Activated B cell treated with CpG ODN at 0.5 μM for 24 hours (primary cell): ENCODE results near the gene MED12L. TPM values are rescaled to one million over a fixed set of nuclear protein-coding genes. Genes with fewer than 3 reads are reported as not detected.

Experiments
- ATAC-seq: fragments of 200-7000 bp; cut with Tn5 transposase; one replicate; pipeline ENCODE4 v1.10.0; 2021; ENCODE audit warnings: low read depth, mild to moderate bottlenecking, moderate library complexity
- CTCF ChIA-PET: fragments of 350-600 bp; sonication (Branson Sonifier 250); formaldehyde crosslinking; loops from one replicate; lab custom pipeline; 2021; ENCODE audit warnings: antibody characterized with exemption; lab: Charles Lee
- POLR2A ChIA-PET: fragments of 350-600 bp; sonication (Branson Sonifier 250); formaldehyde crosslinking; loops from one replicate; lab custom pipeline; 2021; ENCODE audit warnings: antibody characterized with exemption; lab: Charles Lee
- DNase-seq: peaks from one replicate; pipeline ENCODE4 v3.0.0; 2022
- H3K27ac Mint-ChIP-seq: one replicate; pipeline ENCODE4 v1.8.0; 2020; ENCODE audit warnings: mixed read lengths
- H3K27me3 Mint-ChIP-seq: one replicate; pipeline ENCODE4 v1.8.0; 2021; ENCODE audit warnings: mixed read lengths
- H3K36me3 Mint-ChIP-seq: one replicate; pipeline ENCODE4 v1.8.0; 2021; ENCODE audit warnings: low read depth, mixed read lengths
- H3K4me1 Mint-ChIP-seq: one replicate; pipeline ENCODE4 v1.8.0; 2021; ENCODE audit warnings: mixed read lengths
- H3K4me3 Mint-ChIP-seq: one replicate; pipeline ENCODE4 v1.8.0; 2020; ENCODE audit warnings: mild to moderate bottlenecking, mixed read lengths
- H3K9me3 Mint-ChIP-seq: one replicate; pipeline ENCODE4 v1.8.0; 2020; ENCODE audit warnings: mixed read lengths
- intact Hi-C: fragments of 100-400 bp; cut with micrococcal nuclease; formaldehyde crosslinking; loops from one replicate; pipeline ENCODE4 v1.15.1; 2024
- total RNA-seq: library from RNA; stranded (reverse); gene quantifications from 2 replicates; pipeline ENCODE4 v1.2.3, GENCODE V29; 2022
- TF ChIP-seq, protein P1 (sequence below): fragments of 200-600 bp; IDR thresholded peaks from one replicate; pipeline ENCODE4 v1.8.0; 2022; ENCODE audit warnings: antibody characterized with exemption, mild to moderate bottlenecking

The MED12L gene
- total RNA-seq, 1 donor from 2014 or later, result 1.5 TPM

DNA sequence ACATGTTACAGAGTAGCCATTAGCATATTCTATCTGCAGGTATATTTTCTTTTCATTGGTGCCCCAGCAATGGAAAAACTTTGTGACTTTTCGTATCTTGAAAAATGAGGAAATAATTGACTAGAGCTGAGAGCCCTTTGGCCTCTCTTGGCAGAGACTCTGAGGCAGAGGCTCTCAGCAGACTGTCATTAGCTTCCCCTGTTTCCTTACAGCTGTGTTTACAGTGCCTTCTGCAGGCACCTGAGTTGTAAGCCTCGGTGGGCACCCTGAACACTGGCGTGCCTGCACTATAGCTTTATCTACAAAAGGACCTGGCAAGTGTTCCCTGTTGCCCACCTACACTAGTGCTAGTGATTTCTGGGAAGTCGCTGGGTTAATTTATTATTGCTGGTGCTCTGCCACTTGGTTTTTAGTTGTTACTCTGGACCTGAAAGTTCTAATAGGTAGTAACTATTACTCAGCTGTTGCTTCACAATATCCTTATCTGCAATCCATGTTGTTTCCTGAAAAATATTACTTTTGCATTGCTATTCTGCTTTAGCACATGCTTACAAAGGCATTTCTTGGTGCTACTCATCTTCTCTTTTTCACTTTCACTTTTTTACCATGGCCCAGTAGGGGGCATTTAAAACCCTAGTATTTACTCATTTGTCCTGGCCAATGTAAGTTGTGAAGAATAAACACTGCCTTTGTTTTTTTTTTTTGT, 125.4 kb downstream of the MED12L start:
- peak; percentile 21 for ATAC-seq
- TF ChIP-seq, protein P1, sequence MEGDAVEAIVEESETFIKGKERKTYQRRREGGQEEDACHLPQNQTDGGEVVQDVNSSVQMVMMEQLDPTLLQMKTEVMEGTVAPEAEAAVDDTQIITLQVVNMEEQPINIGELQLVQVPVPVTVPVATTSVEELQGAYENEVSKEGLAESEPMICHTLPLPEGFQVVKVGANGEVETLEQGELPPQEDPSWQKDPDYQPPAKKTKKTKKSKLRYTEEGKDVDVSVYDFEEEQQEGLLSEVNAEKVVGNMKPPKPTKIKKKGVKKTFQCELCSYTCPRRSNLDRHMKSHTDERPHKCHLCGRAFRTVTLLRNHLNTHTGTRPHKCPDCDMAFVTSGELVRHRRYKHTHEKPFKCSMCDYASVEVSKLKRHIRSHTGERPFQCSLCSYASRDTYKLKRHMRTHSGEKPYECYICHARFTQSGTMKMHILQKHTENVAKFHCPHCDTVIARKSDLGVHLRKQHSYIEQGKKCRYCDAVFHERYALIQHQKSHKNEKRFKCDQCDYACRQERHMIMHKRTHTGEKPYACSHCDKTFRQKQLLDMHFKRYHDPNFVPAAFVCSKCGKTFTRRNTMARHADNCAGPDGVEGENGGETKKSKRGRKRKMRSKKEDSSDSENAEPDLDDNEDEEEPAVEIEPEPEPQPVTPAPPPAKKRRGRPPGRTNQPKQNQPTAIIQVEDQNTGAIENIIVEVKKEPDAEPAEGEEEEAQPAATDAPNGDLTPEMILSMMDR, result no peak
- Mint-ChIP-seq H3K9me3 (no peaks in the 10 kb centered on the region), H3K27me3 (no peaks in the 10 kb centered on the region), H3K4me3 (peak overlapping the region; percentile 38), H3K27ac (no peak overlapping the region), H3K36me3 (no peaks in the 10 kb centered on the region), H3K4me1 (peaks cover 9% of the 10 kb centered on the region)
- intact Hi-C loops, result no loop called here
- ChIA-PET CTCF (interaction anchor here (0.6 to 1.1 kb wide), 4 partner anchors 8 to 253 kb away, joined by 3 to 4 read pairs (median 3); partner anchors contain the start of gene GPR171), POLR2A (interaction anchor here (1.2 kb wide), 1 partner anchor 10 kb away, joined by 3 read pairs; no protein-coding TSS in a partner anchor)
- no peak for DNase-seq

DNA sequence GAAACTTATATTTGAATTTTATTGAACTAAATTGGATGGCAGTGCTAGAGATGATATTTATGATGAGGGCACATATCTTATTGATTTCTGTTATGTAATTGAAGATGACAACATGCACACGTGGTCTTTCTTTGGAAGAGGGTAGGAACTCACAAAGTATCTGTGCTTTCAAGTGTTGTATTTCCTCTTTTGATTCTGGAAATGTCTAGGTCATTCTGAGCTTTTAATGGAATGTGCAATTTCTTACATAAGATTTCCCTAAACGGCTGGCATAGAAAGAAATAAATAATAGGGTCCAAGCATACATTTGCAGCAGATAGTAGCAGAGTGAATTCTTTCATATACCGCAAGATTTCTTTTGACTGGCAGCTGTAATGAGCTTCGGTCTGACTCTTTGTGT, 127.7 kb downstream of the MED12L start:
- no peaks in the 10 kb centered on the region for H3K27me3 Mint-ChIP-seq
- no peaks in the 10 kb centered on the region for H3K36me3 Mint-ChIP-seq
- CTCF ChIA-PET, result interaction anchor here (1.0 kb wide), 1 partner anchor 100 kb away, joined by 3 read pairs; no protein-coding TSS in a partner anchor
- no peaks in the 10 kb centered on the region for H3K9me3 Mint-ChIP-seq
- DNase-seq (no peak), ATAC-seq (no peak)
- H3K4me3 Mint-ChIP-seq, result no peak overlapping the region
- peaks cover 9% of the 10 kb centered on the region for H3K4me1 Mint-ChIP-seq
- TF ChIP-seq, protein P1, result no peak
- H3K27ac Mint-ChIP-seq, result no peak overlapping the region
- POLR2A ChIA-PET, result interaction anchor here (0.6 kb wide), 1 partner anchor 64 kb away, joined by 4 read pairs; no protein-coding TSS in a partner anchor
- intact Hi-C loops, result no loop called here

DNA sequence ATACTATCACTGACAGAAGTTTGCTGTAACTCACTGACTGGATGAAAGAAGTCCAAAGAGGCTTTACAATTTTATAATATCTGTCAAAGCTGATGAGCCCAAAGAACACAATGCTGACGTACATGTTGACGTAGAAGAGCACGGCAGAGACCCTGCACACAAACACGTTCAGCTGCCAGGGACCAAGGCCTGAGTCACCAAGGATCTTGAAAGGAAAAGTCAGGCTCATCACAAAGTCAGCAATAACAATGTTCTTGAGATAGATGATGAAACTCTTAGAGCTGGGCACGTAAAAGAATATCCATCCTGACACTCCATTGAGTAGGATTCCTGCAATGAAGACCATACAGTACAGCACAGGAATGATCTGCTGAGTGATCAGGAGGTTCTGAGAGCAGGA, 128.4 kb downstream of the MED12L start:
- peaks cover 9% of the 10 kb centered on the region for H3K4me1 Mint-ChIP-seq
- no peaks in the 10 kb centered on the region for H3K9me3 Mint-ChIP-seq
- H3K36me3 Mint-ChIP-seq, result no peaks in the 10 kb centered on the region
- ChIA-PET CTCF (interaction anchor here (1.0 to 1.3 kb wide), 2 partner anchors 64 to 100 kb away, joined by 3 read pairs; partner anchors contain the start of gene P2RY14), POLR2A (no interaction called here)
- no peak overlapping the region for H3K4me3 Mint-ChIP-seq
- no peaks in the 10 kb centered on the region for H3K27me3 Mint-ChIP-seq
- no peak overlapping the region for H3K27ac Mint-ChIP-seq
- intact Hi-C loops, result no loop called here
- TF ChIP-seq, protein P1, result no peak
- ATAC-seq (no peak), DNase-seq (no peak)

DNA sequence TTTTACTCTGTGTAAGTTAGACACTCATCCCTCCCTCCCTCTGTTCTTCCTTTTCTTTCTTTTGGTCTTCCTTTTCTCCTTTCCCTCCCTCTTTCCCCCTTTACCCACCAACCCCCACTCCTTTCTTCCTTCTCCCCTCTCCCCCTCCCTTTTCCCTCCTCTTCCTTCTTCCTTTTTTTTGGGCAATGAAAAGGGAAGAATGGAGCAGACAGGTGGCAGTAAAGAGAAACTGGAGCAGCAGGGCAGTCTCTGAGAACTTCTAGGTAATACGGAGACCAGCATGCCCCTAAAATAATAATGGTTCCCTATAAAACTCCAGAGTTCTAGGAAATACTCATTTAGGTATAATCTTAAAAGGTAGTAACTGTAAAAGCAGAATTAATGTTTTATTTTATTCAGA, 129.0 kb downstream of the MED12L start:
- Mint-ChIP-seq H3K27me3 (no peaks in the 10 kb centered on the region), H3K9me3 (no peaks in the 10 kb centered on the region), H3K27ac (no peak overlapping the region), H3K36me3 (no peaks in the 10 kb centered on the region), H3K4me1 (peaks cover 9% of the 10 kb centered on the region), H3K4me3 (no peak overlapping the region)
- intact Hi-C loops, result no loop called here
- TF ChIP-seq, protein P1, result no peak
- POLR2A ChIA-PET, result no interaction called here
- DNase-seq, result no peak
- CTCF ChIA-PET, result interaction anchor here (1.0 to 1.3 kb wide), 2 partner anchors 63 to 99 kb away, joined by 3 read pairs; partner anchors contain the start of gene P2RY14
- ATAC-seq, result no peak
